NCI-H69 (cell line): ENCODE data around the gene ZNF79.

ENCODE experiments used
- DNase-seq: peaks from one replicate; lab custom pipeline; 2025; lab: John Stamatoyannopoulos, UW

The ZNF79 gene

DNA sequence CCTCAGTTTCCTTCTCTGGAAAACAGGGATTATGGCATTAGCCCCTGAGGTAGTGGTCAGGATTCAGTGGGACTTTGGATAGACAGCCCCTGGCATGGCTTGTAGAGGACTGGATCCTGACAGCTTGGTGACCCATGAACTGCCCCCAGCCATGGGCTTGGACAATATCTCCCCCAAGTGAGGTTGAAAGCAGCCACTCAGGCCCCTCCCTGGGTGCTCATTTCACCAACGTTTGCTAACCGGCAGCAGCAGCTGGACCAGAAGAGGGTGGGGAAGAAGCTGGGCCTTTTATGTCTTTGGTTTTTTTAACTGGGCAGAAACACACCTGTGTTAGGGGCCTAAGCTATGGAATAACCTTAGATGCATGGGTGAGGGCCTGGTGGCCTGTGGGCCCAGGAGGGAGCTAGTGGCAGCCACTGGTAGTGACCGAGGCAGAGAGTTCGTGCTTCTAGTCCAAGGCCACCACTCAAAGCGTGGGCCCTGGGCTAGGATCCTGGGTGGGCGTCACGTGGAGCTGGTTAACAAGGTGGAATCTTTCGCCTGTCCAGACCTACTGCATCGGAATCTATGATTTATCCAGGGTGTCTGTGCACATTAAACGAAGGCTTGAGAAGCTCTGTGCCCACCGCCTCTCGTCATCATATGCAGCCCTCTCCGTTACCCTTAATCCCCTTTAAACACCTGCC is 25.3 kb upstream of the ZNF79 start:
- no peak for DNase-seq

DNA sequence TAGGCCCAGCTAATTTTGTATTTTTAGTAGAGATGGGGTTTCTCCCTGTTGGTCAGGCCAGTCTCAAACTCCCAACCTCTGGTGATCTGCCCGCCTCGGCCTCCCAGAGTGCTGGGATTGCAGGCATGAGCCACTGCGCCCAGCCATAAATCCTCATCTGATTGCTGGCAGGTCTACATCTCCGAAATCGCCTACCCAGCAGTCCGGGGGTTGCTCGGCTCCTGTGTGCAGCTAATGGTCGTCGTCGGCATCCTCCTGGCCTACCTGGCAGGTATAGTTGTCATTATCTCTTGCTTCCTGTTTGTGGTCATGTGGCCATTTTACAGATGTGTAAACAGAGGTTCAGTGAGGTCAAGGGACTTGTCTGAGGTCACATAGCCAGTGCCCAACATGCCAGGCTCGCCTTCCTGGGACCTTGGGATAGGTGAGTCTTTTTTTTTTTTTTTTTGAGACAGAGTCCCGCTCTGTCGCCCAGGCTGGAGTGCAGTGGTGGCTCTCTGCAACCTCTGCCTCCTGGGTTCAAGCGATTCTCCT is 24.4 kb upstream of the ZNF79 start:
- DNase-seq, result no peak

DNA sequence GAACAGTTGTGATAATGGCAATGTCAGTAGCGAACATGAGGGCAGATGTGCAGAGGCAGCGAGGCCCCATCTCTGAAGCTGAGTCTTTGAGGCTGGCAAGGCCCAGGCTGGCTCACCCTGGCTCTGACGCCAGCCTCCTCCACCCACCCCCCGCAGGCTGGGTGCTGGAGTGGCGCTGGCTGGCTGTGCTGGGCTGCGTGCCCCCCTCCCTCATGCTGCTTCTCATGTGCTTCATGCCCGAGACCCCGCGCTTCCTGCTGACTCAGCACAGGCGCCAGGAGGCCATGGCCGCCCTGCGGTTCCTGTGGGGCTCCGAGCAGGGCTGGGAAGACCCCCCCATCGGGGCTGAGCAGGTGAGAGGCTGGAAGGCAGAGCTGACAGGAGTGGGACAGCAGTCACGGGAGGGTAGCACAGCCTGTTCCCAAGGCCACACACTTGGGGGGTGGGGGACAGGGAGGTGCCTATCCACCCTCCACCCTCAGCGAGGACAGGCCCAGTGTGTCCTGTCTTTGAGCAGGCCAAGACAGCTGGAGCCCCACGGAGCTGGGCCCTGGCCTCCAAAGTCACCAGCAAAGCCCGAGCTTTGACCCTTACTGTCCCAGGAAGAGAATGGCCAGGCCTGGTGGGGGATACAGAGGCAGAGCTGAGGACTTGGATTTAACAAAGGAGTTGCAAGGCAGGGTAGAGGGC is 21.6 kb upstream of the ZNF79 start:
- DNase-seq, result no peak

DNA sequence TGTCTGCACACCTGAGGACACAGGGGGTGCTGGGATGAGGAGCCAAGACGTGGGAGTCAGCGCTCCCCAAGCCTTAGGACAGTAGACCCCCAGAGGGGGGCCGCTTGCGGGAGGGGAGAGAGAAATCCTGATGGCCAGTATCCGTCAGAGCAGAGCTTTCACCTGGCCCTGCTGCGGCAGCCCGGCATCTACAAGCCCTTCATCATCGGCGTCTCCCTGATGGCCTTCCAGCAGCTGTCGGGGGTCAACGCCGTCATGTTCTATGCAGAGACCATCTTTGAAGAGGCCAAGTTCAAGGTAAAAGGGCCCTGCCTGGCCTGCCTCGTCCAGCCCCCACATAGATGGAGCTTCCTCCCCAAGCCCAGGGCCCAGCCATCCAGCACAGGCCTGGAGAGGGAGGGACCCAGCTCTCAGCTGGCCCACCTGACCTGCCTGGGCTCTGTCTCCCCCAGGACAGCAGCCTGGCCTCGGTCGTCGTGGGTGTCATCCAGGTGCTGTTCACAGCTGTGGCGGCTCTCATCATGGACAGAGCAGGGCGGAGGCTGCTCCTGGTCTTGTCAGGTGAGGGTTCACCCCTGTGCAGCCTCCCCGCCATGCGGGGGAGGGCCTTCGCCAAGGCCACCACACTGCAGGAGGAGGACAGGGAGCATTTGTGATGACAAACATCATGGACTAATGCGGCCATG is 20.5 kb upstream of the ZNF79 start:
- DNase-seq, result no peak

DNA sequence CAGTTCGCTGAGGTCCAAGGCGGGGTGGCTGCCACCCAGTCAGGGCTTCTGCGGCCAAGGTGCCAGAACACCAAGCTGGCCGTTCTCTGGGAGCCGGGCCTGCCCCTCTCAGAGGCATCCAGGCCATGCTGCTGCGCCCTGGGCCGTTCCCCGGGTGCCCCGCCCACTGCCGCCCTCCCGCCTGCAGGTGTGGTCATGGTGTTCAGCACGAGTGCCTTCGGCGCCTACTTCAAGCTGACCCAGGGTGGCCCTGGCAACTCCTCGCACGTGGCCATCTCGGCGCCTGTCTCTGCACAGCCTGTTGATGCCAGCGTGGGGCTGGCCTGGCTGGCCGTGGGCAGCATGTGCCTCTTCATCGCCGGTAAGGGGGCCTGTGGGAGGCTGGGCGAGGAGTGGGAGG is 19.6 kb upstream of the ZNF79 start:
- no peak for DNase-seq

DNA sequence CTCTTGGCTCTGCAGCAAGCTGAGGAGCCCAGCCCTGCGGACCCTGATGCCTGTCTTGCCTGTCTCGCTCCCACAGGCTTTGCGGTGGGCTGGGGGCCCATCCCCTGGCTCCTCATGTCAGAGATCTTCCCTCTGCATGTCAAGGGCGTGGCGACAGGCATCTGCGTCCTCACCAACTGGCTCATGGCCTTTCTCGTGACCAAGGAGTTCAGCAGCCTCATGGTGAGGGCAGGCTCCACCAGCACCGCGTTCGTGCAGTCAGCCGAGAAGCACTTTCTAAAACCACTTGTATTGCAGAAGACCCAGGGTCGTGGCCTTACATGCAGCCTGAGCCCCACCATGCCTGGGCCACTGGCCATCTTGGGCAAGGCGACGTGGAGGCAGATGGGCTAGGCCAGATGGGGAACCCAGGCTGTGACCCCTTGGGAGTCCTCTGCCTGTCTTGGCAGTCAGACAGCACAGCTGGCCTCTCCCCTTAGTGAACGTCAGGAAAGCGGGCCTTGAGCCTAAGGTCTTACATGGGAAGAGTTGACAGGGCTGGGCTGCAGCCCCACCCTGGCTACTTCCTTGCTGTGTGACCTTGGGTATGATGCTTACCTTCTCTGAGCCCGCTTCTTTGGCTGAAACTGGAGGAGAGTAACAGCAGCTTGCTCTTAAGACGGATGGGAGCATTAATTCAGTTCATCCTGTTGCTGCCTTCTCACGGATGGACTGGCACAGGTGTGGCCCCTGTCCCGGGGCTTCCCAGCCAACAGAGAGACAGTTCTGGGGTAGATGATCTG is 18.6 kb upstream of the ZNF79 start:
- no peak for DNase-seq

DNA sequence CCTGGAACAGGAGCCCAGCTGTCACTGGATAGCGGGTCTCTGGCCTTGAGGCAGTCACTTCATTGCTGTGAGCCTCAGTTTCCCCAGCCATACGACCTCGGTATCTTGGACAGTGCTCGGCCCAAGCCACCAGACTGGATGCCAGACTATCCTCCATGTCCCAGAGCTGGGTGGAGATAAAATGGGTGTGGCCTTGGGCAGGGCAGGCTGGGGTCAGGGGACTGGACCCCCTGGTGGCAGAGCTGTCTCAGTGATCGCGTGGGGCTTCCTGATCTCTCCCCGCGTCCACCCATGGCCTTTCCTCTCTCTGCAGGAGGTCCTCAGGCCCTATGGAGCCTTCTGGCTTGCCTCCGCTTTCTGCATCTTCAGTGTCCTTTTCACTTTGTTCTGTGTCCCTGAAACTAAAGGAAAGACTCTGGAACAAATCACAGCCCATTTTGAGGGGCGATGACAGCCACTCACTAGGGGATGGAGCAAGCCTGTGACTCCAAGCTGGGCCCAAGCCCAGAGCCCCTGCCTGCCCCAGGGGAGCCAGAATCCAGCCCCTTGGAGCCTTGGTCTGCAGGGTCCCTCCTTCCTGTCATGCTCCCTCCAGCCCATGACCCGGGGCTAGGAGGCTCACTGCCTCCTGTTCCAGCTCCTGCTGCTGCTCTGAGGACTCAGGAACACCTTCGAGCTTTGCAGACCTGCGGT is 17.2 kb upstream of the ZNF79 start:
- DNase-seq, result no peak

DNA sequence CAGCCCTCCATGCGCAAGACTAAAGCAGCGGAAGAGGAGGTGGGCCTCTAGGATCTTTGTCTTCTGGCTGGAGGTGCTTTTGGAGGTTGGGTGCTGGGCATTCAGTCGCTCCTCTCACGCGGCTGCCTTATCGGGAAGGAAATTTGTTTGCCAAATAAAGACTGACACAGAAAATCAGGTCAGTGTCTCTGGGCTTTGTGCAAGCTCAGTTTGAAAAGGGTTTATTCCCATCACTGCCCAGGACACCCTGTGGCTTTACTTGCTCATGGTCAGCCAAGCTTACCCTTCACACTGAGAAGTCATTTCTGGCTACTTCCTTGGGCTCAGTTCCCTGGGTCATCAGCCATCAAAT is 16.7 kb upstream of the ZNF79 start:
- no peak for DNase-seq

DNA sequence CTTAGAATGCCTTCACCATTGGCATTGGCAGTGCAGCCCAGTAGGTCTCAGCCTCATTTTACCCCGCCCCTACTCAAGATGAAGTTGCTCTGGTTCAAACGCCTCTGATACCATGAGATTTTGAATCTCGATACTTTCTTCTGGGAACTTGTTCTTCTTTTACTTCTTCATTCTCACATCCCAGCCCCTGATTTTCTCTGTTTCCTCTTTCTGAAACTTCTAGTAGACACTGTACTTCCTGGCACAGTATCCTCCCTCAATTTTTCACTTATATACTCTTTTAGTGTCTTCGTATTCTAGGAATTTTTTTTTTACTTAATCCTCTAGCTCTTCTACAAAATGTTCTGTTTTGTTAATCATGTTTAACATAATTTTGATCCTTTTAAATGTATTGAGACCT is 13.1 kb upstream of the ZNF79 start:
- no peak for DNase-seq

DNA sequence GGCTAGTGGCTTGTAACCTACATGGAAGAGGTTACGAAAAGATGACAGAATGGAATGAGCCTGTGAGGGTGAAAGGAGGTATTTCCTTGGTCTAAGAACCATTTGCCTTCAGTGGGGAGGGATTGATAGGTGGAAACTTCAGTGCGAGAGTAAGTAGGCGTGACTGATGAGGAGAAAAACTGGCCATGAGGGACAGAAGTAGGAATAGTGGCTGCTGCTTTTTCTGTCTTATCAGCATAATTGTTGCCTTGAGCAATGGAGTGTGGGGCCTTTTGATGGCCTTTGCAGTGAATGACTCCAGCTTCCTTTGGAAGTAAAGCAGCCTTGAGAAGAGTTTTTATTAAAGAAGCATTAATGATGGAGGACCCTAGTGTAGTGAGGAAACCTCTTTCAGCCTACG is 9.0 kb upstream of the ZNF79 start:
- DNase-seq, result no peak

DNA sequence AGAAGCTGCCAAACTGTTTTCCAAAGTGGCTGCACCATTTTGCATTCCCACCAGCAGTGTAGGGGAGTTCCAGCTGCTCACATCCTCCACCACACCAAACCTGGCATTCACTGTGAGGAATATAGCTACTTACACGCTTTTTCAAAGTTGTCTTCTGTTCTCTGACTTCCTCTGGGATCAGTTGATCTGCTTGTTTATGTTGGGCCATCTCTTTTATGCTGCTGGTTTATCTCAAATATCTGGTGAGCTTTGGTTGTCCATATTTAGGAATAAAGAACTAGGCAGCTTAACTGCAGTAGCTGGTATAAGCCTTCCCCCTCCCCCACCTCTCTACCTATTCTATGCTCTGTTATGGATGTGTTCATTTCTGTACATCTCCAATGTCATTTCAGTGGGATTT is 8.5 kb upstream of the ZNF79 start:
- no peak for DNase-seq

DNA sequence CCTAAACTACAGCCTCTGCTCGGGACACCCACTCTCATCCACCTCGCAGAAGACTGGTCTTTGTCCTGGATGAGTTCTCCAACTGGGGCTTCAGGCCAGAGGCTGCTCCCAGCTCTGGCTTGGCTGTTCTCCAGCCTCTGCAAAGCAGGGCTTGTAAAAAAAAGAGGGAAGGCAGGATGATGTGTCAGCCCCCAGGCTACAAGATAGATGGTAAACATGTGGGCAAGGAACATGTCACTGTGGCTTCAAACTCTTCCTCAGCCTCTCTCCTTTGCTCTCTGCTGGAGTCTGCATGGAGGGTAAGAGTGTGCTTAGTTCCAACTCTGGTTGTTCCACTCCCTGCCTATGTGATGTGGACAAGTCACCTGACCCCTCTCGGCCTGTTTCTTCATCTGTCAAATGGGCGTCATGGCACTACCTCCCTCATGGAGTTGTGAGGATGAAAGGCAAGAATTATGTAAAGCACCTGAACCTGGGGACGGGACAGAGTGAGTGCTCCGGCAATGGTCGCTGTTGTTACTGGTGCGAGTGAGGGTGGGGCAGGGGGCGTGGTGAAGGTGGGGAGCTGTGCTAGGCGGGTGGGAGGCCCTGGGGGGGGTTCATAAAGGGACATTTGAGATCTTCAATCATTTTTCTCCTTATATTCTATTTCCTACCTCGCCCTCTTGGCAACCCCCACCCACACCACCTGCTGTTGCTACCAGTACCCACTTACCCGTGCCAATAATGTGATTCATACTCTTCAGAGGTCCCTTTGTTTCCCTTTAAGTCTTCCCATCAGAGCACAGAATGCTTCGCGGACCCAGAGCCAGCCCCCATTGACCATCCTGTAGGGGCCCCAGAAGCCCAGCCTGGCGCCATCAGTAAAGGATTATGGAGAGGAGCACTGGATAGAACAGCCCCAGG is 6.8 kb upstream of the ZNF79 start:
- DNase-seq, result peak; percentile 44

DNA sequence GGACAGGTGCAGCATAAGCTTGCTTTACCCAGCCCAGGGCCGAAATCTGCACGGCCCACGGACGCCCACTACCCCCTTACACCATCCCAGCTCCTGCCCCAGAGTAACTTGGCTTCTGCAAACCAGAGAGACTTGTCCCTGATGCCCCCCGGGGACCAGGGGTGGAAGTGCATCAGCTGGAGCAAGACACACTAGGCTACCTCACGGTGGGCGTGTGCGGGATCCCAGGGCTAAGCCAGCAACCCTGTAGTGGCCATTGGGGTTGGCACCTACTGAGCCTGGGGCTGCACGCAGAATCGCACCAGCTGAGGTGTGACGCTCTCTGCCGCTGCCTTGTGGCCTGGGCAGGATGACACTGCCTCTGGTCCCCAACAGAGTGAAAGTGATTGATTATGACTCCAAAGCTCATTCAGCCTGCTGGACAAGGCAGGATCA is 6.1 kb upstream of the ZNF79 start:
- peak; percentile 50 for DNase-seq

DNA sequence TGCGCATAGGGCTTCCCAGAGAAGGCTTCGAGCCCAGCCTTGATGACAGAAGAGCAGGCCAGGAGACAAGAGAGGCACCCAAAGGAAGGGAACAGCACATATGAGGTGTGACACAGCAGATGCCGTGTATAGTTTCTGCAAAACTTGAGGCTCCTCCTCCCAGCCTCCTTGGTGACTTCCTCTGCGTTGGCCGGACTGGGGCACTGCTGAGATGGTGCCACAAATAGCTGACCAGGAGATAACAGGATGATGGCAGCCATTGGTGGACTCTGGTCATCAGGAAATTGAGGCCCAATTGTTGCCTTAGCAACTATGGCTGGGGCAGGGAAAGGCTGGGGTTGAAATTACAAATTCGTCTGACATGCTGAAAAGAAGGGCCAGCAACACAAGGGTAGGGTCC is 4.8 kb upstream of the ZNF79 start:
- DNase-seq, result no peak

DNA sequence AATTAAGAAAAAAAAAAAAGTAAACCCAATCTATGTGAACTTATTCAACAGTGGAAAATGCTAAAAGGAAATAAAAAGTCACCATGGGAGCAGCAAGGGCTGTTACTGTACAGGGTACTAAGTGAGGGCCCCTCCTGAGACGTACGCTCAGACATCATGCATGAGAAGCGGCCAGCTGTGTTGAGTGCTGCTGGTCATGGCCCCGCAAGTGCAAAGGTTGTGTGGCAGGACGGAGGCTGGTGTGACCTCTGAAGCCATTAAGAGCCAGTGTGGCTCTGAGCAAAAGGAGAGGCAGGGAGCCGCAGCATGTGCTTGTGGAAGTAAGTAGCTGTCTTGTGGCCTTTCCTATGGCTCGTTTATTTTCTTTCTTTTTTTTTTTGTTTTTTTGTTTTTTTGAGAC is 3.1 kb upstream of the ZNF79 start:
- DNase-seq, result no peak

DNA sequence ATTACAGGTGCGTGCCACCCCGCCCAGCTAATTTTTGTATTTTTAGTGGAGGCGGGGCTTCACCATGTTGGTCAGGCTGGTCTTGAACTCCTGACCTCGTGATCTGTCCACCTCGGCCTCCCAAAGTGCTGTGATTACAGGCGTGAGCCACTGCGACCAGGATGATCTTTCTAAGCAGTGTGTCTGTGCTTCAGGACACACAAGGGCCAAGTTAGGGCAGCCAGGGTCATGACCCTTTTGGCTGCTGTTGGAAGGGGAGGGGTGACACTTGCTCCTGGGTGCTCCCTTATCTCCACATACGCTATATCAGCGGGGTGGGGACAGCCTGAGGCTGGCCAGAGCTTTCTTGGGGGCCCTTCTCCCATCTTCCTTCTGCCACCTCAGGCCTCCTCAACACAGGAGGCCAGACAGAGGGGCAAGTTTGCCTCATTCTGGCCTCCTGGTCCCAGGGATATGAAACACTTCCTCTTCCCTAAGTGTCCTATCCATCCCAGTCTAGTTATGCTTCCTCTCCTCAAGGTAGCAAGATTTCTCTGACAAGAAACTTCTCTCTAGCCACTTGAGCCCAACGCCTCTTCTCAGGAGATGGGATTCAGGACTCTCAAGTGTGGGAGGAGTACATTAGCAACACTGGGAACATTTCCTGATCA is 1.9 kb upstream of the ZNF79 start:
- DNase-seq, result no peak

DNA sequence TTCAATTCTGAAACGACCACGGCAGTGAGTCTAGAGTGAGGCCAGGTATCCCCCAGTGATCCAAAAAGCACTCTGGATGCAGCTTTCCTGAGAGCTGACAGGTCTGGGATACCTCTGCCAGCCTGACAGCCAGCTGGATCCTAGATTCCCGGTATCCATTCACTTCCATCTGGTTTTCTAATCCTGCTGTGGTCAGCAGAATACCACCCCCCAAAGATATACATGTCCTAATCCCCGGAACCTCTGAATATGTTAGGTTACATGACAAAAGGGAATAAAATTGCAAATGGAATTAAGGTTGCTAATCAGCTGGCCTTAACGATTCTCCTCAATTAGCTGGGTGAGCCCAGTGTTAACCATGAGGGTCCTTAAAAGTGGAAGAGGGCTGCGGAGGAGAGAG is 1.4 kb upstream of the ZNF79 start:
- no peak for DNase-seq

DNA sequence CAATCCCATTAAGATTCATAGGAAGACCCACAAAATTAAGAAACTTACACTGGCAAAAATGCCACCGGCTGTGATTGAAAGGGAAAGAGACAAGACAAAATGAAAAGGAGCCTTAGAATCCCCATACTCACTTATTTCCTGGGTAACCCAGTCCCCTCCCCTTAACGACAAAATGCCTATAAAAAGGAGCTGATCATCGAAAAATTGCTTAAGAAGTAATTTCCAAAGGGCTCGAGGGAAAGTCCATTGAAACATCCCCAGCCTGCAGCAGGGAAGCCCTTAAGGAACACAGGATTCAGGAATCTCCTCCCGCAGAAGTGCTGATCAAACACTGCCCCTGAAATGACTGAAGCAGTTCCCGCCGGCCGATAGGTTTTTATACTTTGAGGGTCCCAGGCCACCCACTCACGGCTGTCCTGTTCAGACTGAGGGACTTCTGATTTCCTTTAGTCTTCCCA is 677 bp upstream of the ZNF79 start:
- DNase-seq, result no peak

DNA sequence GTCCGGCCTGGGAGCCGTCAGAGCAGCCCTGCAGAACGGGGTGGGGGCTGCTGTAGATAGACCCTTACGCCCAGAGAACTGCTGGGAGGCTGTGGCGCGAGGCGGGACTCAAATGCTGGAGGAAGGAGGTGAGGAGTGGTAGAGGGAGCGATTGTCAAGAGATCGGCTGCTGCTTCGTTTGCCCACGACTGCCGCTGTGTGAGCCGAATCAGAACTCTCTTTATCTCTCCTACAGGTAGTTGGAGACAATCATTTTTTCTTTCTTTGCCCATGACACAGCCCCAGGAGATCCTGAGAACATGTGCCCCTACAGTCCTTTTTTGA is 456 bp downstream of the ZNF79 start:
- peak; percentile 61 for DNase-seq

DNA sequence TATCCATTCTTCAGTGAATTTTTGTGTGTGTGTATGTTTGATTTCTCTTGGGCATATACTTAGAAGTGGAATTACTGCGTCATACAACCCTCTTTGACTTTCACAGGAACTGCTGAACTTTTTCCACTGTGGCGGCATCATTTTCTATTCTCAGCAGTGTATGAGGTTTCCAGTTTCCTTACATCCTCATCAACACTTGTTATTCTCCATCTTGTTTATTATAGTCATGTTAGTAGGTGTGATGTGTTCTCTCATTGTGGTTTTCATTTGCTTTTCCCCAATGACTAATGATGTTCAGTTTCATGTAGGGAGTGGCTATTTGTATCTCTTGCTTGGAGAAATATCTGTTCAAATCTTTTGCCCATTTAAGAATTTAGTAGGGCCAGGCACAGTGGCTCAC is 2.6 kb downstream of the ZNF79 start:
- DNase-seq, result no peak
